H1 (cell line): ENCODE results near the gene ZNF57. TPM values are rescaled to one million over a fixed set of nuclear protein-coding genes. Genes with fewer than 3 reads are reported as not detected.

Experiments used
- CTCF ChIA-PET: fragments of 300-600 bp; sonication (Branson Sonifier 250); formaldehyde crosslinking; loops from one replicate; lab custom pipeline; 2021; ENCODE audit not compliant: partially characterized antibody; lab: Charles Lee
- POLR2A ChIA-PET: fragments of 300-600 bp; sonication (Branson Sonifier 250); formaldehyde crosslinking; loops from one replicate; lab custom pipeline; 2021; ENCODE audit warnings: inconsistent platforms; ENCODE audit not compliant: partially characterized antibody; lab: Charles Lee
- DNase-seq, 2 experiments: peaks; one replicate each; pipeline versions ENCODE4 v3.0.0 to v3.0.0-alpha.2; 2010 to 2022; ENCODE audit warnings: low spot score in 2 of 2, low read depth in 1 of 2, mixed read lengths in 1 of 2
- FAIRE-seq: peaks from 2 replicates; lab custom pipeline; 2011; peaks lifted over from hg19 to GRCh38; lab: Jason Lieb, UNC
- H2AFZ ChIP-seq: 2 replicates; pipeline ENCODE4 v1.8.1; 2012; ENCODE audit warnings: low read length, inconsistent platforms
- H2AK5ac ChIP-seq: 2 replicates; pipeline ENCODE4 v1.6.1; 2013; ENCODE audit warnings: low read depth, low read length
- H2BK120ac ChIP-seq: replicated peaks from 2 replicates; pipeline ENCODE3; 2013; ENCODE audit warnings: low read depth, low read length, inconsistent platforms
- H2BK12ac ChIP-seq: 2 replicates; pipeline ENCODE4 v1.6.1; 2013; ENCODE audit warnings: low read depth, low read length
- H2BK15ac ChIP-seq: 2 replicates; pipeline ENCODE4 v1.6.1; 2013; ENCODE audit warnings: low read length
- H2BK20ac ChIP-seq: 2 replicates; pipeline ENCODE4 v1.6.1; 2013; ENCODE audit warnings: low read length
- H2BK5ac ChIP-seq: 2 replicates; pipeline ENCODE4 v1.6.1; 2013; ENCODE audit warnings: low read depth, low read length
- H3K14ac ChIP-seq: 2 replicates; pipeline ENCODE4 v1.6.1; 2013; ENCODE audit warnings: inconsistent platforms; ENCODE audit not compliant: insufficient read length
- H3K18ac ChIP-seq: 2 replicates; pipeline ENCODE4 v1.6.1; 2013; ENCODE audit warnings: low read length; ENCODE audit errors: extremely low read depth
- H3K23ac ChIP-seq: 2 replicates; pipeline ENCODE4 v1.6.1; 2013; ENCODE audit warnings: inconsistent platforms; ENCODE audit not compliant: insufficient read length
- H3K23me2 ChIP-seq: 2 replicates; pipeline ENCODE4 v1.6.1; 2013; ENCODE audit warnings: low read depth, low read length
- H3K27ac ChIP-seq: 2 replicates; pipeline ENCODE4 v1.6.1; 2011; ENCODE audit warnings: low read depth, low read length, inconsistent platforms
- H3K27me3 ChIP-seq, 4 experiments: replicated peaks in 1 of 4; 1 replicate in 1 of 4; 2 replicates in 3 of 4; pipeline versions ENCODE4 v1.6.1 to v1.8.1; 2011 to 2013; ENCODE audit warnings: low read length in 3 of 4, mild to moderate bottlenecking in 3 of 4, inconsistent platforms in 2 of 4, mixed read lengths in 2 of 4, moderate library complexity in 1 of 4; ENCODE audit not compliant: control insufficient read depth in 3 of 4, insufficient read depth in 3 of 4; ENCODE audit errors: extremely low read depth in 1 of 4
- H3K36me3 ChIP-seq, 4 experiments: 2 replicates each; pipeline versions ENCODE4 v1.6.1 to v1.8.1; 2011 to 2013; ENCODE audit warnings: mild to moderate bottlenecking in 4 of 4, low read length in 3 of 4, moderate library complexity in 2 of 4, control low read depth in 1 of 4, inconsistent platforms in 1 of 4; ENCODE audit not compliant: insufficient read depth in 4 of 4, control insufficient read depth in 2 of 4
- H3K4ac ChIP-seq: replicated peaks from 2 replicates; pipeline ENCODE3; 2013; ENCODE audit warnings: low read length, low read depth, mixed read lengths, inconsistent platforms; ENCODE audit not compliant: insufficient read length
- H3K4me1 ChIP-seq, 4 experiments: replicated peaks in 1 of 4; 1 replicate in 1 of 4; 2 replicates in 3 of 4; pipeline versions ENCODE4 v1.6.1 to v1.8.1; 2011 to 2013; ENCODE audit warnings: low read length in 3 of 4, inconsistent platforms in 2 of 4, mixed read lengths in 1 of 4; ENCODE audit not compliant: insufficient read depth in 4 of 4, control insufficient read depth in 3 of 4
- H3K4me2 ChIP-seq, 2 experiments: 2 replicates each; pipeline versions ENCODE4 v1.6.1 to v1.8.1; 2011 to 2013; ENCODE audit warnings: low read depth in 2 of 2, low read length in 2 of 2, control low read depth in 1 of 2, inconsistent platforms in 1 of 2, mild to moderate bottlenecking in 1 of 2; ENCODE audit not compliant: insufficient read depth in 1 of 2
- H3K4me3 ChIP-seq, 4 experiments: fragments of 200-600, 300-600 bp in 1 of 4; sonication (generic), shearing (Covaris generic), sonication (Bioruptor Twin) in 1 of 4; 2 replicates each; pipeline versions ENCODE4 v1.5.1 to v1.8.1; 2011 to 2016; ENCODE audit warnings: low read length in 4 of 4, low read depth in 3 of 4, control low read depth in 2 of 4, inconsistent platforms in 2 of 4, mild to moderate bottlenecking in 2 of 4, mixed read lengths in 1 of 4, moderate library complexity in 1 of 4; ENCODE audit not compliant: insufficient read depth in 2 of 4; ENCODE audit errors: extremely low read depth in 1 of 4
- H3K56ac ChIP-seq: replicated peaks from 2 replicates; pipeline ENCODE3; 2013; ENCODE audit warnings: low read depth, mild to moderate bottlenecking, mixed read lengths, low read length, inconsistent platforms; ENCODE audit not compliant: insufficient read length
- H3K79me1 ChIP-seq: 2 replicates; pipeline ENCODE4 v1.6.1; 2013; ENCODE audit warnings: low read depth, low read length, control low read depth
- H3K79me2 ChIP-seq, 2 experiments: 2 replicates each; pipeline versions ENCODE4 v1.6.1 to v1.8.1; 2012 to 2013; ENCODE audit warnings: low read length in 2 of 2, mild to moderate bottlenecking in 2 of 2, inconsistent platforms in 1 of 2; ENCODE audit not compliant: insufficient read depth in 2 of 2, control insufficient read depth in 1 of 2
- H3K9ac ChIP-seq, 4 experiments: replicated peaks in 1 of 4; 1 replicate in 1 of 4; 2 replicates in 3 of 4; pipeline versions ENCODE4 v1.6.1 to v1.8.1; 2011 to 2013; ENCODE audit warnings: low read depth in 3 of 4, low read length in 3 of 4, control low read depth in 2 of 4, mild to moderate bottlenecking in 2 of 4, moderate library complexity in 2 of 4, inconsistent platforms in 1 of 4; ENCODE audit errors: extremely low read depth in 1 of 4
- H3K9me3 ChIP-seq, 2 experiments: 2 replicates each; pipeline versions ENCODE4 v1.6.1 to v1.8.1; 2012 to 2013; ENCODE audit warnings: mild to moderate bottlenecking in 2 of 2, moderate library complexity in 2 of 2, control low read depth in 1 of 2, inconsistent platforms in 1 of 2, low read depth in 1 of 2, low read length in 1 of 2, mixed read lengths in 1 of 2; ENCODE audit not compliant: insufficient read depth in 2 of 2
- H4K20me1 ChIP-seq, 2 experiments: replicated peaks in 1 of 2; 2 replicates each; pipeline versions ENCODE3 to v1.8.1; 2011 to 2013; ENCODE audit warnings: inconsistent platforms in 2 of 2, low read length in 2 of 2, mild to moderate bottlenecking in 1 of 2; ENCODE audit not compliant: insufficient read depth in 2 of 2, control insufficient read depth in 1 of 2
- H4K5ac ChIP-seq: 2 replicates; pipeline ENCODE4 v1.6.1; 2013; ENCODE audit warnings: low read length, low read depth, mixed read lengths, inconsistent platforms; ENCODE audit not compliant: insufficient read length
- H4K8ac ChIP-seq: 2 replicates; pipeline ENCODE4 v1.8.0; 2013; ENCODE audit warnings: mild to moderate bottlenecking, moderate library complexity, low read length, inconsistent platforms; ENCODE audit not compliant: insufficient read depth; ENCODE audit errors: extremely low read depth
- H4K91ac ChIP-seq: replicated peaks from 2 replicates; pipeline ENCODE3; 2013; ENCODE audit warnings: low read length, mixed read lengths, inconsistent platforms; ENCODE audit not compliant: insufficient read length
- ATF3 ChIP-seq: IDR thresholded peaks from 2 replicates; pipeline ENCODE4 v1.6.1; 2011; ENCODE audit warnings: low read depth, mild to moderate bottlenecking, low read length; ENCODE audit not compliant: insufficient read depth
- WGBS, 2 experiments: shearing (Covaris generic) in 1 of 2; methylation state at CpG; one replicate each; pipeline versions ENCODE4 v1.1.6 to v1.1.7; 2013 to 2015; ENCODE audit warnings: low lambda C conversion rate in 2 of 2, mixed read lengths in 2 of 2, inconsistent platforms in 1 of 2, low coverage in 1 of 2, missing lambda C conversion rate in 1 of 2; ENCODE audit not compliant: insufficient replicate concordance in 2 of 2, insufficient coverage in 1 of 2, insufficient read length in 1 of 2; ENCODE audit errors: extremely low coverage in 1 of 2, missing lambda C conversion rate in 1 of 2; 5-methylcytosine and 5-hydroxymethylcytosine counted together
- polyA plus RNA-seq, 7 experiments: library from polyadenylated mRNA; depleted of rRNA in 3 of 7; stranded (reverse) in 5 of 7; unstranded in 2 of 7; fragments of >200 nt in 5 of 7; fragments of 200-250 nt in 2 of 7; gene quantifications; 1 replicate in 5 of 7; 2 replicates in 1 of 7; 4 replicates in 1 of 7; pipeline versions ENCODE4 v1.2.1 to v1.2.3, GENCODE V29; 2011 to 2013; ENCODE audit warnings: missing spikeins in 2 of 7, mixed read lengths in 2 of 7
- total RNA-seq: library from RNA; stranded (reverse); fragmentation: NEBNext Ultra II Directional; extraction: Animal tissue kit (Norgen Biotek cat#: 25700); gene quantifications from 2 replicates; pipeline ENCODE4 v1.2.1, GENCODE V29; 2021

Gene ZNF57
- total and polyA plus RNA-seq, 2 of the 8 experiments (the other 6 are each of a cell fraction or from before 2014, with no cell fraction given), result 4.9 to 8.9 TPM

- H2AFZ ChIP-seq, result no peak overlapping the region
- H3K23ac ChIP-seq, result no peak overlapping the region
Observed at GRCh38 chr19:2866495-2867024, 34.2 kb upstream of the ZNF57 start.

More at GRCh38 chr19:2866495-2867024, 34.2 kb upstream of the ZNF57 start:
- Histone ChIP-seq H4K8ac (no peak overlapping the region), H3K4me3 (no peak overlapping the region), H3K79me1 (no peaks in the 10 kb centered on the region), H3K4me1 (no peaks in the 10 kb centered on the region), H4K91ac (no peak overlapping the region), H3K79me2 (no peaks in the 10 kb centered on the region), H3K18ac (no peak overlapping the region), H3K27ac (no peak overlapping the region), H3K23me2 (no peaks in the 10 kb centered on the region), H3K56ac (no peak overlapping the region), H3K4ac (no peak overlapping the region), H2BK12ac (no peak overlapping the region), H3K9ac (no peak overlapping the region), H2BK5ac (no peak overlapping the region), H3K4me2 (no peak overlapping the region), H2AK5ac (no peak overlapping the region), H3K27me3 (no peaks in the 10 kb centered on the region), H3K9me3 (peaks cover 35 to 79% of the 10 kb centered on the region in 2 experiments), H4K20me1 (no peaks in the 10 kb centered on the region), H3K14ac (no peak overlapping the region), H2BK15ac (no peak overlapping the region), H2BK120ac (no peak overlapping the region), H2BK20ac (no peak overlapping the region), H4K5ac (no peak overlapping the region), H3K36me3 (no peaks in the 10 kb centered on the region; a peak in 1 of 8 replicates)
- WGBS, 2 experiments, result 73% methylated on average over 8 of the region's 8 CpGs; no CpG with 5 or more reads in 1 of the 2 experiments
- ChIA-PET CTCF (interaction anchor here (0.9 to 1.7 kb wide), 2 partner anchors 13 to 21 kb away, joined by 3 read pairs; no protein-coding TSS in a partner anchor), POLR2A (no interaction called here)
- DNase-seq (no peak), FAIRE-seq (no peak)
- TF ChIP-seq ATF3, result no peak
